ENCODE results near the gene SMAD6. TPM values are rescaled to one million over a fixed set of nuclear protein-coding genes. Genes with fewer than 3 reads are reported as not detected.

The SMAD6 gene
- total RNA-seq, 1 experiment from 2014 or later: 8.9 TPM

DNA sequence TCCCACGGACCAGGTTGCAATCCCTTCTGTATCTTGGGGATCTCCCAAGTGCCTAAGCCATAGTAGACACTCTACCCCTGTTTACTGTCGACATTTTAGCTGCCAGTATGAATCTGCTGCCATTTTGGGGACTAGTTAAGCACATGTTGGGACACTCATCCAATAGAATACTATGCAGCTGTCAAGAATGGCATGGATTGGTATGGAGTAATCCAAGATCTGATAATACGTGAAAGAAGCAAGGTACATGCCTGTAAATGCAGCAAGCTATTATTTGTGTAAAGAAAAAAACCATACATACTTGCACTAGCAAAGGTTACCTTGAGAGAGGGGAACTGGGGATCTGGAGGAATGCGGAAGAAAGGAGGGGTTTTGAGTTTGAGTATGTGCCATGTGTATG lies 129.3 kb downstream of the SMAD6 start:
- Mint-ChIP-seq H3K9me3 (ENCODE audit: unreplicated experiment) (no peaks in the 10 kb centered on the region), H3K4me1 (ENCODE audit: low read depth, unreplicated experiment) (peaks cover 6% of the 10 kb centered on the region), H3K27ac (ENCODE audit: unreplicated experiment) (no peak overlapping the region), H3K27me3 (ENCODE audit: insufficient read depth, unreplicated experiment) (no peaks in the 10 kb centered on the region), H3K36me3 (ENCODE audit: insufficient read depth, unreplicated experiment) (no peaks in the 10 kb centered on the region), H3K4me3 (ENCODE audit: unreplicated experiment) (no peak overlapping the region)
- ChIA-PET CTCF (interaction anchor here (0.6 to 0.7 kb wide), 2 partner anchors 18 to 353 kb away, joined by 3 to 4 read pairs; no protein-coding TSS in a partner anchor), POLR2A (no interaction called here)
- no TSS peak for BruUV-seq (replicated peaks)
- H3K9me3 ChIP-seq: no peaks in the 10 kb centered on the region
- TF ChIP-seq, protein P1, sequence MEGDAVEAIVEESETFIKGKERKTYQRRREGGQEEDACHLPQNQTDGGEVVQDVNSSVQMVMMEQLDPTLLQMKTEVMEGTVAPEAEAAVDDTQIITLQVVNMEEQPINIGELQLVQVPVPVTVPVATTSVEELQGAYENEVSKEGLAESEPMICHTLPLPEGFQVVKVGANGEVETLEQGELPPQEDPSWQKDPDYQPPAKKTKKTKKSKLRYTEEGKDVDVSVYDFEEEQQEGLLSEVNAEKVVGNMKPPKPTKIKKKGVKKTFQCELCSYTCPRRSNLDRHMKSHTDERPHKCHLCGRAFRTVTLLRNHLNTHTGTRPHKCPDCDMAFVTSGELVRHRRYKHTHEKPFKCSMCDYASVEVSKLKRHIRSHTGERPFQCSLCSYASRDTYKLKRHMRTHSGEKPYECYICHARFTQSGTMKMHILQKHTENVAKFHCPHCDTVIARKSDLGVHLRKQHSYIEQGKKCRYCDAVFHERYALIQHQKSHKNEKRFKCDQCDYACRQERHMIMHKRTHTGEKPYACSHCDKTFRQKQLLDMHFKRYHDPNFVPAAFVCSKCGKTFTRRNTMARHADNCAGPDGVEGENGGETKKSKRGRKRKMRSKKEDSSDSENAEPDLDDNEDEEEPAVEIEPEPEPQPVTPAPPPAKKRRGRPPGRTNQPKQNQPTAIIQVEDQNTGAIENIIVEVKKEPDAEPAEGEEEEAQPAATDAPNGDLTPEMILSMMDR (IDR thresholded peaks at IDR 0.05; ENCODE audit: insufficient read depth in 1 of 2, low read depth in 1 of 2, low read length in 1 of 2, severe bottlenecking in 1 of 2, unreplicated experiment in 1 of 2): no peak
- H3K4me1 ChIP-seq: peaks cover 14% of the 10 kb centered on the region
- no peaks in the 10 kb centered on the region for H3K36me3 ChIP-seq (ENCODE audit: control insufficient read depth, insufficient read depth, low read length)
- intact Hi-C loops (cut with micrococcal nuclease; ENCODE audit: unreplicated experiment): no loop called here
- no peak for DNase-seq
- no peak overlapping the region for H3K4me3 ChIP-seq (ENCODE audit: low read depth, low read length)
- no peaks in the 10 kb centered on the region for H3K27me3 ChIP-seq (replicated peaks; ENCODE audit: control insufficient read depth, insufficient read depth, low read length)

DNA sequence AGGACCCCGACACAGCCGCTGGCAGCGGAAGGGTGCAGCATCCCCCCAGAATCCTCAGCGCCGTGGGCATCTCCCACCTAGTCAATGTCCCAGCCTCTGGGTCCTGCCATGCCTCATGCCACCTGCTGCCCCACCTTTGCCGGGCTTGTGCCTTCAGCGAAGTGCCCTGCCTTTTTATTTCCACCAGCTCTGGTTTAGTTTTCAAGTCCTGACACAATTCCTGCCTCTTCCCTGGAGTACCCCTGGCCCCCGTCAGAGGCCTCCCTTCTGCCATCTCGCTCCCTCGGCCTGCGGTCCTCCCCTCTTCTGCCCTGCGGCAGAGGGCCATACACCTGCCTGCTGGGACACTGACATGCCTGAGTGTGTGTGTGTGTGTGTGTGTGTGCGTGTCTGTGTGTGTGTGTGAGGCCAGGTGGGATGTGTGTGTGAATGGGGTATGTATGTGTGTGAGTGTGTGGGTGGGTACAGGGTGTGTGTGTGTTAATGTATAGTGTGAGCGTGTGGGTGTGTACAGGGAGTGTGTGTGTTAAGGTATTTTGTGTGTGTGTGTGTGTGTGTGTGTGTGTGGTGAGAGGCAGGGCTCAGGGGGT lies 129.9 kb downstream of the SMAD6 start:
- CTCF ChIA-PET: interaction anchor here (0.7 kb wide), 1 partner anchor 18 kb away, joined by 4 read pairs; no protein-coding TSS in a partner anchor
- TF ChIP-seq, protein P1 (IDR thresholded peaks at IDR 0.05; ENCODE audit: insufficient read depth in 1 of 2, low read depth in 1 of 2, low read length in 1 of 2, severe bottlenecking in 1 of 2, unreplicated experiment in 1 of 2): no peak

More for the DNA sequence above, 129.9 kb downstream of the SMAD6 start:
- Mint-ChIP-seq H3K36me3 (ENCODE audit: insufficient read depth, unreplicated experiment) (no peaks in the 10 kb centered on the region), H3K27me3 (ENCODE audit: insufficient read depth, unreplicated experiment) (no peaks in the 10 kb centered on the region), H3K4me1 (ENCODE audit: low read depth, unreplicated experiment) (peaks cover 6% of the 10 kb centered on the region), H3K9me3 (ENCODE audit: unreplicated experiment) (no peaks in the 10 kb centered on the region), H3K4me3 (ENCODE audit: unreplicated experiment) (no peak overlapping the region), H3K27ac (ENCODE audit: unreplicated experiment) (no peak overlapping the region)
- DNase-seq: peak in 1 of 2 experiments; percentile 22
- intact Hi-C loops (cut with micrococcal nuclease; ENCODE audit: unreplicated experiment): no loop called here
- Histone ChIP-seq H3K4me3 (ENCODE audit: low read depth, low read length) (no peak overlapping the region), H3K4me1 (peaks cover 14% of the 10 kb centered on the region), H3K27me3 (replicated peaks; ENCODE audit: control insufficient read depth, insufficient read depth, low read length) (no peaks in the 10 kb centered on the region), H3K9me3 (no peaks in the 10 kb centered on the region), H3K36me3 (ENCODE audit: control insufficient read depth, insufficient read depth, low read length) (no peaks in the 10 kb centered on the region)
- no TSS peak for BruUV-seq (replicated peaks)
- POLR2A ChIA-PET: no interaction called here

Other genes starting within 250 kb of the SMAD6 start
- 28.1 and 31.4 TPM in 2 replicates for gene SNAPC5, start 204.5 kb upstream of the SMAD6 start, total RNA-seq (2022)
- gene RPL4, start 197.4 kb upstream of the SMAD6 start, total RNA-seq (2022): 3,043 and 3,102 TPM in 2 replicates
- 21.6 and 28.1 TPM in 2 replicates for gene ZWILCH, start 196.9 kb upstream of the SMAD6 start, total RNA-seq (2022)
- gene LCTL, start 136.2 kb upstream of the SMAD6 start, total RNA-seq (2022): not detected in 2 replicates

All from Caco-2 (cell line).